PC-9 (cell line): ENCODE measurements around the gene SYNJ2. TPM values are rescaled to one million over a fixed set of nuclear protein-coding genes. Genes with fewer than 3 reads are reported as not detected.

Experiments used
- BruUV-seq: library from RNA; stranded (reverse); fragments of 400-500 nt; replicated peaks from 2 replicates; lab custom pipeline; 2021; lab: Mats Ljungman, UMichigan
- CTCF ChIA-PET: fragments of 300-600 bp; sonication (Branson Sonifier 250); formaldehyde crosslinking; loops from one replicate; lab custom pipeline; 2022; ENCODE audit warnings: antibody characterized with exemption; lab: Charles Lee
- POLR2A ChIA-PET: fragments of 300-600 bp; sonication (Branson Sonifier 250); formaldehyde crosslinking; loops from one replicate; lab custom pipeline; 2022; ENCODE audit warnings: antibody characterized with exemption; ENCODE audit not compliant: unreplicated experiment; lab: Charles Lee
- DNase-seq, 2 experiments: peaks; one replicate each; pipeline versions ENCODE4 v3.0.0 to v3.0.0-alpha.2; 2015 to 2022; ENCODE audit warnings: mixed read lengths in 1 of 2
- H2AFZ ChIP-seq: fragments of 200-600 bp; sonication (generic); 2 replicates; pipeline ENCODE4 v1.8.1; 2017; ENCODE audit warnings: antibody characterized with exemption
- H3F3A ChIP-seq: fragments of 200-600 bp; sonication (generic); 2 replicates; pipeline ENCODE4 v1.8.1; 2017; ENCODE audit warnings: antibody characterized with exemption, mild to moderate bottlenecking, low read depth; ENCODE audit not compliant: insufficient read depth
- H3K27ac ChIP-seq: fragments of 200-600 bp; sonication (generic); 2 replicates; pipeline ENCODE4 v1.6.1; 2016; ENCODE audit warnings: mixed run types
- H3K27me3 ChIP-seq: fragments of 200-600 bp; sonication (generic); 2 replicates; pipeline ENCODE4 v1.6.1; 2016; ENCODE audit warnings: low read depth, mixed run types; ENCODE audit not compliant: insufficient read depth
- H3K36me3 ChIP-seq: fragments of 200-600 bp; sonication (generic); 2 replicates; pipeline ENCODE4 v1.6.1; 2016; ENCODE audit warnings: low read depth, mixed run types
- H3K4me1 ChIP-seq: fragments of 200-600 bp; sonication (generic); replicated peaks from 2 replicates; pipeline ENCODE4 v1.6.1; 2016; ENCODE audit warnings: mixed run types; ENCODE audit not compliant: insufficient read depth
- H3K4me2 ChIP-seq: fragments of 200-600 bp; sonication (generic); 2 replicates; pipeline ENCODE4 v1.6.1; 2017; ENCODE audit warnings: mixed run types
- H3K4me3 ChIP-seq: fragments of 200-600 bp; sonication (generic); 2 replicates; pipeline ENCODE4 v1.6.1; 2016; ENCODE audit warnings: mixed run types
- H3K79me2 ChIP-seq: fragments of 200-600 bp; sonication (generic); 2 replicates; pipeline ENCODE4 v1.6.1; 2017; ENCODE audit warnings: low read depth, mixed run types
- H3K9me2 ChIP-seq: fragments of 200-600 bp; sonication (generic); 2 replicates; pipeline ENCODE4 v1.8.1; 2017; ENCODE audit warnings: mild to moderate bottlenecking; ENCODE audit not compliant: insufficient read depth
- H3K9me3 ChIP-seq: fragments of 200-600 bp; sonication (generic); 2 replicates; pipeline ENCODE4 v1.8.1; 2016; ENCODE audit warnings: low read depth; ENCODE audit not compliant: insufficient read depth
- H4K20me1 ChIP-seq: fragments of 200-600 bp; sonication (generic); 2 replicates; pipeline ENCODE4 v1.8.1; 2017; ENCODE audit not compliant: insufficient read depth
- EZH2 ChIP-seq: fragments of 200-600 bp; sonication (generic); IDR thresholded peaks from 2 replicates; pipeline ENCODE4 v1.8.0; 2017; ENCODE audit warnings: antibody characterized with exemption, low read depth
- intact Hi-C: fragments of 100-400 bp; cut with micrococcal nuclease; formaldehyde crosslinking; loops from one replicate; pipeline ENCODE4 v1.10.0; 2022; ENCODE audit not compliant: unreplicated experiment
- total RNA-seq: library from RNA; stranded (reverse); gene quantifications from 2 replicates; pipeline ENCODE4 v1.2.3, GENCODE V29; 2021
- TF ChIP-seq, protein P1 (sequence below): fragments of 200-600 bp; sonication (generic); conservative IDR thresholded peaks from 2 replicates; pipeline ENCODE4 v1.6.1; 2017; ENCODE audit warnings: mixed run types, antibody characterized with exemption, mild to moderate bottlenecking, moderate library complexity

The SYNJ2 gene
- total RNA-seq, 1 experiment from 2014 or later: 30.3 TPM

DNA sequence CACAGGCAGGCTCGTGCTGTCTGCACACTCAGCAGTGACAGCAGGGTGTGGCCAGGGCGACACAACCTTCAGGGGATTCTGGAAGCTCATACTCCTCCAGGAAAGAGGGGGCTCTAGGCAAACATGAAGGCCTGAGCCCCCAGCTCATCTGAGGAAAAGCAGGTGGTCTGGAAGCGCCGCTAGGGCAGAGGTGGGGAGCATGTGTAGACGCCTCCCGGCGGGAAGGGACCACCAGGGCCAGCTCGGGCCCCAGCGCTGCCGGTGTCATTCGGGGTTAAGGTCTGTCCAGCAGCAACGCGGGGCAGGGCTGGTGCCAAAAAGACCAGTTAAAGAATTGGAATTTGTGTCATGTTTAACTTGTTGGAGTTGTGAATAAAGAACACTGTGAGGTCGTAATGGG, 39.3 kb upstream of the SYNJ2 start:
- TF ChIP-seq EZH2: no peak
- TF ChIP-seq, protein P1, sequence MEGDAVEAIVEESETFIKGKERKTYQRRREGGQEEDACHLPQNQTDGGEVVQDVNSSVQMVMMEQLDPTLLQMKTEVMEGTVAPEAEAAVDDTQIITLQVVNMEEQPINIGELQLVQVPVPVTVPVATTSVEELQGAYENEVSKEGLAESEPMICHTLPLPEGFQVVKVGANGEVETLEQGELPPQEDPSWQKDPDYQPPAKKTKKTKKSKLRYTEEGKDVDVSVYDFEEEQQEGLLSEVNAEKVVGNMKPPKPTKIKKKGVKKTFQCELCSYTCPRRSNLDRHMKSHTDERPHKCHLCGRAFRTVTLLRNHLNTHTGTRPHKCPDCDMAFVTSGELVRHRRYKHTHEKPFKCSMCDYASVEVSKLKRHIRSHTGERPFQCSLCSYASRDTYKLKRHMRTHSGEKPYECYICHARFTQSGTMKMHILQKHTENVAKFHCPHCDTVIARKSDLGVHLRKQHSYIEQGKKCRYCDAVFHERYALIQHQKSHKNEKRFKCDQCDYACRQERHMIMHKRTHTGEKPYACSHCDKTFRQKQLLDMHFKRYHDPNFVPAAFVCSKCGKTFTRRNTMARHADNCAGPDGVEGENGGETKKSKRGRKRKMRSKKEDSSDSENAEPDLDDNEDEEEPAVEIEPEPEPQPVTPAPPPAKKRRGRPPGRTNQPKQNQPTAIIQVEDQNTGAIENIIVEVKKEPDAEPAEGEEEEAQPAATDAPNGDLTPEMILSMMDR: no peak
- H3K27me3 ChIP-seq: no peaks in the 10 kb centered on the region
- ChIA-PET CTCF (no interaction called here), POLR2A (no interaction called here)
- H2AFZ ChIP-seq: no peak overlapping the region
- no peak overlapping the region for H3K4me3 ChIP-seq
- H3K79me2 ChIP-seq: no peaks in the 10 kb centered on the region
- H3K9me3 ChIP-seq: no peaks in the 10 kb centered on the region
- H3F3A ChIP-seq: no peaks in the 10 kb centered on the region
- no TSS peak for BruUV-seq
- H4K20me1 ChIP-seq: no peaks in the 10 kb centered on the region
- no peak overlapping the region for H3K4me2 ChIP-seq
- H3K9me2 ChIP-seq: no peaks in the 10 kb centered on the region
- peaks cover 13% of the 10 kb centered on the region for H3K36me3 ChIP-seq
- intact Hi-C loops: no loop called here
- H3K4me1 ChIP-seq: no peaks in the 10 kb centered on the region
- H3K27ac ChIP-seq: no peak overlapping the region
- no peak for DNase-seq

DNA sequence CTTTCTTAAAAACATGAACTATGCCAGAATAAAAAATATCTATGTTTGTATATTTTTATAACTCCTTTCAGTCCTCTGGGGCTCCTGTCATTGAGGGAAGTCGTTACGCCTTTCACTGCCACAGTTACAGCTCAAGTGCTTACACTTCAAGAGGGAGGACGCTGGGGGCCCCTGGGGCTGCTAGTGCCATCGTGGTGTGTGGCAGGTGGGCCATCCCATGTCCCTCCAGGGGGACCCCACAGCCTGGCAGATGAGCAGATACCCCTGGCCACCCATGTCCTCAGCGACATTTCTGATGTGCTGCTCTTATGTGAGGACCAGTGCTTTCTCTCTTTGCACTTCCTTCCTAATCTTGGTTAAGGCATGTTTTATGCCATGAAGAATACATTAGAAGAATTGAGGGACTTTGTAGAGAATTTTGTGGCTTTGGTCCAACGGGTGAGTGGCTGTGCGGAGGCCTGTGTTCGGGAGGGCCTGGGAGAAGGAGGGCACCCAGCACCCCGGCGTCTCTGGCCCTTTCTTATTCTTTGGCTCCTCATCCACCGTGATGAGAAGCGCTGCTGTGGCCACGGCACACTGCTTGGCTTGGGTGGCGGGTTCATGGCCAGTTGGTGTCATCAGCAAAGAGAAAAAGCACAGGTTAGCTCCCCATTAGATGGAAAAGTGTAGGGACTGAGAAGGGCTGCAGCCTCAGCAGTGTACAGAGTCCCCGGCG, 38.3 kb upstream of the SYNJ2 start:
- ChIA-PET POLR2A (no interaction called here), CTCF (no interaction called here)
- intact Hi-C loops: no loop called here
- no peak overlapping the region for H3K4me3 ChIP-seq
- H3K27me3 ChIP-seq: no peaks in the 10 kb centered on the region
- no TSS peak for BruUV-seq
- H3K4me2 ChIP-seq: no peak overlapping the region
- H2AFZ ChIP-seq: no peak overlapping the region
- no peak for TF ChIP-seq EZH2
- TF ChIP-seq, protein P1: no peak
- no peaks in the 10 kb centered on the region for H3K9me3 ChIP-seq
- no peak for DNase-seq
- no peaks in the 10 kb centered on the region for H3K4me1 ChIP-seq
- H3F3A ChIP-seq: no peaks in the 10 kb centered on the region
- H3K9me2 ChIP-seq: no peaks in the 10 kb centered on the region
- H4K20me1 ChIP-seq: no peaks in the 10 kb centered on the region
- H3K27ac ChIP-seq: no peak overlapping the region
- H3K79me2 ChIP-seq: no peaks in the 10 kb centered on the region
- peaks cover 13% of the 10 kb centered on the region for H3K36me3 ChIP-seq

DNA sequence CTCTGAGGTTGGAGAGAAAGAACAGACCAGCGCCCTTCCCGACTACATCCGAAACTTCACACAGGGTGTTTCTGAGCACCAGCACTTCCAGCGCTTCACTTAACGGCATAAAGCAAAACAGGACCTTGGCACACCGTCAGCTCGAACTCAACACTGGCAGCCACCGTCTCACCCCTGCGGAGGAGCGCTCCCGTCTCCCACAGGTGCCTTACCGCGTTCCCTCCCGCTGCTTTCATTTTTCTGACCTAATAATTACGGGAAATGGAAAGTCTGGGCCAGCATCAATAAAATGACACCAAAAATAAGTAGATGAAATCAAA, 37.7 kb upstream of the SYNJ2 start:
- CTCF ChIA-PET: no interaction called here

More for the DNA sequence above, 37.7 kb upstream of the SYNJ2 start:
- Histone ChIP-seq H3K27ac (no peak overlapping the region), H3K27me3 (no peaks in the 10 kb centered on the region), H3K4me1 (no peaks in the 10 kb centered on the region), H3K4me2 (no peak overlapping the region), H3F3A (peaks cover 3% of the 10 kb centered on the region; the same call in 1 of the 2 replicates), H3K79me2 (no peaks in the 10 kb centered on the region), H3K36me3 (peaks cover 13% of the 10 kb centered on the region), H4K20me1 (no peaks in the 10 kb centered on the region), H2AFZ (no peak overlapping the region), H3K9me3 (no peaks in the 10 kb centered on the region), H3K4me3 (no peak overlapping the region), H3K9me2 (no peaks in the 10 kb centered on the region)
- POLR2A ChIA-PET: no interaction called here
- TF ChIP-seq, protein P1: no peak
- TF ChIP-seq EZH2: no peak
- DNase-seq: no peak
- intact Hi-C loops: no loop called here
- BruUV-seq: no TSS peak
